NOMO-1 (cell line): Measurements from ENCODE around the gene NHLH2.
A peak's percentile ranks its signal among the peaks of the same experiment; 100 is the strongest.

Experiments
- DNase-seq, 2 experiments: peaks; one replicate each; lab custom pipeline; 2025; ENCODE audit not compliant: unreplicated experiment in 2 of 2; lab: John Stamatoyannopoulos, UW

Gene NHLH2

GRCh38 chr1:115839029-115839678, 1.8 kb downstream of the NHLH2 start:
- DNase-seq, result peak in 1 of 2 experiments; percentile 31

GRCh38 chr1:115838431-115839028, 2.4 kb downstream of the NHLH2 start:
- DNase-seq, result no peak

GRCh38 chr1:115837740-115838421, 3.0 kb downstream of the NHLH2 start:
- DNase-seq, result no peak

- no peak for DNase-seq
These were observed 3.6 kb downstream of the NHLH2 start for GRCh38 chr1:115837341-115837739.

GRCh38 chr1:115833856-115834255, 7.1 kb downstream of the NHLH2 start:
- no peak for DNase-seq

- DNase-seq, result peak; percentile 63 to 71
These were observed 8.3 kb downstream of the NHLH2 start for GRCh38 chr1:115832651-115833050.

- no peak for DNase-seq
These were observed 10.0 kb downstream of the NHLH2 start for GRCh38 chr1:115830963-115831362.

GRCh38 chr1:115829947-115830346, 11.0 kb downstream of the NHLH2 start:
- DNase-seq, result no peak

GRCh38 chr1:115829023-115829674, 11.8 kb downstream of the NHLH2 start:
- peak; percentile 38 to 57 for DNase-seq

- DNase-seq, result no peak
These were observed 12.6 kb downstream of the NHLH2 start for GRCh38 chr1:115828101-115829022.

- no peak for DNase-seq
These were observed 13.4 kb downstream of the NHLH2 start for GRCh38 chr1:115827452-115828044.

GRCh38 chr1:115826628-115827027, 14.3 kb downstream of the NHLH2 start:
- no peak for DNase-seq

GRCh38 chr1:115822117-115822516, 18.8 kb downstream of the NHLH2 start:
- no peak for DNase-seq

- no peak for DNase-seq
These were observed 25.2 kb downstream of the NHLH2 start for GRCh38 chr1:115815694-115816093.

GRCh38 chr1:115814685-115815398, 26.1 kb downstream of the NHLH2 start:
- no peak for DNase-seq

- peak in 1 of 2 experiments; percentile 72 for DNase-seq
These were observed 27.2 kb downstream of the NHLH2 start for GRCh38 chr1:115813727-115814126.

- no peak for DNase-seq
These were observed 29.6 kb downstream of the NHLH2 start for GRCh38 chr1:115811140-115811828.

GRCh38 chr1:115810609-115811008, 30.3 kb downstream of the NHLH2 start:
- DNase-seq, result no peak

- no peak for DNase-seq
These were observed 31.1 kb downstream of the NHLH2 start for GRCh38 chr1:115809847-115810246.
